Fibroblast of the aortic adventitia (primary cell): Measurements from ENCODE around the gene OR6Y1. TPM values are rescaled to one million over a fixed set of nuclear protein-coding genes. Genes with fewer than 3 reads are reported as not detected.

Experiments used
- DNase-seq: peaks from one replicate; pipeline ENCODE4 v3.0.0-alpha.2; 2010; ENCODE audit warnings: low read depth
- H3K4me3 ChIP-seq: 2 replicates; pipeline ENCODE4 v1.5.1; 2011; ENCODE audit warnings: low read depth, mild to moderate bottlenecking, control low read depth, low read length, moderate library complexity
- total RNA-seq: library from RNA; depleted of rRNA; stranded (reverse); fragments of >200 nt; gene quantifications from 2 replicates; pipeline ENCODE4 v1.2.3, GENCODE V29; 2012; ENCODE audit warnings: low replicate concordance
- TF ChIP-seq, protein P1 (sequence below): IDR thresholded peaks from 2 replicates; pipeline ENCODE4 v1.5.1; 2011; ENCODE audit warnings: mild to moderate bottlenecking, low read length, control low read depth, inconsistent platforms; ENCODE audit not compliant: insufficient read depth

The OR6Y1 gene, protein sequence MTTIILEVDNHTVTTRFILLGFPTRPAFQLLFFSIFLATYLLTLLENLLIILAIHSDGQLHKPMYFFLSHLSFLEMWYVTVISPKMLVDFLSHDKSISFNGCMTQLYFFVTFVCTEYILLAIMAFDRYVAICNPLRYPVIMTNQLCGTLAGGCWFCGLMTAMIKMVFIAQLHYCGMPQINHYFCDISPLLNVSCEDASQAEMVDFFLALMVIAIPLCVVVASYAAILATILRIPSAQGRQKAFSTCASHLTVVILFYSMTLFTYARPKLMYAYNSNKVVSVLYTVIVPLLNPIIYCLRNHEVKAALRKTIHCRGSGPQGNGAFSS
- not detected in 2 replicates for total RNA-seq

DNA sequence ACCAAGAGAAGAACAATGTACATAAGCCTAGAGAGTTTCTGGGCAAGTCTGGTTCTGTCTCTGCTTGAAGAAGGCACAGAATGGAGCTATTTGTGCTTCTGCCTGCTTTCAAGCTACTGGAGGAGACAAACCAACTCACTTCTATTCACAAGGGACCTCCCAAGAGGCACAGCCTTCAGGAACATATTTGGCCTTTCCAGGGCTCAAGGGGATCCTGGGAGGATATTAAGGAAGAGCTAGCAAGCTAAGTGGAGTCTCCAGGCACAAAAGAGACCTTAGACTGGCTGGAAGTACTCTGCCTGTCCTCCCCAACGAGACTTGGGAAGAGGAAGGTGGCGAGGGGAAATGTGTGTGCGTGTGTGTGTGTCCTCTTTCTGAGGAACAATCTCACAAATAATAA, at the start of gene OR6Y1:
Gene OR6Y1, minus strand, starts transcription at position 54 of the 400 bp plus-strand sequence. CDS start 6,300 bp downstream, outside the sequence.
- TF ChIP-seq, protein P1, sequence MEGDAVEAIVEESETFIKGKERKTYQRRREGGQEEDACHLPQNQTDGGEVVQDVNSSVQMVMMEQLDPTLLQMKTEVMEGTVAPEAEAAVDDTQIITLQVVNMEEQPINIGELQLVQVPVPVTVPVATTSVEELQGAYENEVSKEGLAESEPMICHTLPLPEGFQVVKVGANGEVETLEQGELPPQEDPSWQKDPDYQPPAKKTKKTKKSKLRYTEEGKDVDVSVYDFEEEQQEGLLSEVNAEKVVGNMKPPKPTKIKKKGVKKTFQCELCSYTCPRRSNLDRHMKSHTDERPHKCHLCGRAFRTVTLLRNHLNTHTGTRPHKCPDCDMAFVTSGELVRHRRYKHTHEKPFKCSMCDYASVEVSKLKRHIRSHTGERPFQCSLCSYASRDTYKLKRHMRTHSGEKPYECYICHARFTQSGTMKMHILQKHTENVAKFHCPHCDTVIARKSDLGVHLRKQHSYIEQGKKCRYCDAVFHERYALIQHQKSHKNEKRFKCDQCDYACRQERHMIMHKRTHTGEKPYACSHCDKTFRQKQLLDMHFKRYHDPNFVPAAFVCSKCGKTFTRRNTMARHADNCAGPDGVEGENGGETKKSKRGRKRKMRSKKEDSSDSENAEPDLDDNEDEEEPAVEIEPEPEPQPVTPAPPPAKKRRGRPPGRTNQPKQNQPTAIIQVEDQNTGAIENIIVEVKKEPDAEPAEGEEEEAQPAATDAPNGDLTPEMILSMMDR, result no peak
- DNase-seq, result no peak
- H3K4me3 ChIP-seq, result no peak within 1 kb of the TSS

DNA sequence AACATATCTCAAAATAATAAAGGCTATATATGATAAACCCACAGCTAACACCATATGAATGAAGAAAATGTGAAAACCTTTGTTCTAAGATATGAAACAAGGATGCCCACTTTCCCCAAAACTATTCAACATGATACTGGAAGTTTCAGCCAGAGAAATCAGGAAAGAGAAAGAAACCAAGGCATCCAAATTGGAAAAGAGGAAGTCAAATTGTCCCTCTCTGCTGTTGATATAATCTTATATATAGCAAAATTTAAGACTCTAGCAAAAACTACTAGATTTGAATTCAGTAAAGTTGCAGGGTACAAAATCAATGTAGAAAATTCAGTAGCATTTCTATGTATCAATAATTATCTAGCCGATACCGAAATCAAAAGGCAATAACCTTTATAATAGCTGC, 46.5 kb upstream of the OR6Y1 start:
- no peak for DNase-seq
- TF ChIP-seq, protein P1, result no peak
- H3K4me3 ChIP-seq, result no peak overlapping the region

DNA sequence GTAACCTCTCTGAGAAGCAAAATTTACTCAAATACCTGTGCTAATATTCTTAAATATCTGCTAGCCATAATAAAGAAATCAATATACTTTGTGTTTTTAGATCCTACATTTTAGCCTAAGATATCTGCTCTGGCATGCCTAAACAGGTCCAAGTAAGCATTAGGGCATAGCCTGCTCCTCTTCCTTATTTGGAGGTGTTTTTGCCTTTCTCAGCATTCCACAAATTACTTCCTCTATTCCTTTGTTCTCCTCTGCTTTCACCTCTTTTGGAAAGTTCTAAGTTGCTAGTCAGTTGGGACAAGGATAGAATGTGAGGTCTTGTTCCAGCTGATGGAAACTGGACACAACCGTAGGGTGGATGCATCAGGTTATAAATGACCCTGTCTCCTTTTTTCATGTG, 32.7 kb upstream of the OR6Y1 start:
- TF ChIP-seq, protein P1, result no peak
- H3K4me3 ChIP-seq, result no peak overlapping the region
- no peak for DNase-seq

GRCh38 chr1:158583962-158584361, 29.8 kb upstream of the OR6Y1 start:
- TF ChIP-seq, protein P1, result no peak
- DNase-seq, result no peak
- H3K4me3 ChIP-seq, result no peak overlapping the region

GRCh38 chr1:158579733-158580132, 25.5 kb upstream of the OR6Y1 start, which contains the start of gene OR10X1:
TSS of gene OR10X1 (minus strand) at chr1:158579899. CDS start at chr1:158579899, 0 bp downstream.
- H3K4me3 ChIP-seq, result no peak within 1 kb of the TSS
- no peak for DNase-seq
- TF ChIP-seq, protein P1, result no peak

DNA sequence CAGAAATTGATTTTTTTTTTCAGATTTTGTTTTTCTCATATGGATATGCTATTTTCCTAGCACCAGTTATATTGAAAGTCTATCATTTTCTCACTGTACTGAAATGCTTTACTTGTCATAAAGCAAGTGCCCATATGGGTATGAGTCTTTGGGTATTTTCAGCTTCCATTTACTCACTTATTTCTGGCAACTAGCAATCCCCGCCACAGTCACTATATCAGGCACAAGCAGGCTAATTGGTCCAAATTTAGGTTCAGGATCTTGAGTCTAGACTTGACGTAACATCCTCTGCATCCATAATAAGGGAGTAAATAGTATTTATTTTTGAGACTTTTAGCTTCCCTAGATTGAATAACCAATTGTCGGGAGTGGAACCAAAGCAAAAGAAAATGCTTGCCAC, 23.4 kb upstream of the OR6Y1 start:
- TF ChIP-seq, protein P1, result no peak
- H3K4me3 ChIP-seq, result no peak overlapping the region
- no peak for DNase-seq
